ENCODE results near the gene AP2B1. TPM values are rescaled to one million over a fixed set of nuclear protein-coding genes. Genes with fewer than 3 reads are reported as not detected.

Gene AP2B1
- total RNA-seq, 1 donor from 2014 or later = 129 TPM

GRCh38 chr17:35548208-35548810 is 38.8 kb upstream of the AP2B1 start:
- Mint-ChIP-seq H3K27me3 (peaks cover 4% of the 10 kb centered on the region), H3K9me3 (no peaks in the 10 kb centered on the region), H3K4me3 (no peak overlapping the region), H3K36me3 (ENCODE audit: low read depth) (no peaks in the 10 kb centered on the region), H3K4me1 (peaks cover 15% of the 10 kb centered on the region), H3K27ac (no peak overlapping the region)
- TF ChIP-seq, protein P1, sequence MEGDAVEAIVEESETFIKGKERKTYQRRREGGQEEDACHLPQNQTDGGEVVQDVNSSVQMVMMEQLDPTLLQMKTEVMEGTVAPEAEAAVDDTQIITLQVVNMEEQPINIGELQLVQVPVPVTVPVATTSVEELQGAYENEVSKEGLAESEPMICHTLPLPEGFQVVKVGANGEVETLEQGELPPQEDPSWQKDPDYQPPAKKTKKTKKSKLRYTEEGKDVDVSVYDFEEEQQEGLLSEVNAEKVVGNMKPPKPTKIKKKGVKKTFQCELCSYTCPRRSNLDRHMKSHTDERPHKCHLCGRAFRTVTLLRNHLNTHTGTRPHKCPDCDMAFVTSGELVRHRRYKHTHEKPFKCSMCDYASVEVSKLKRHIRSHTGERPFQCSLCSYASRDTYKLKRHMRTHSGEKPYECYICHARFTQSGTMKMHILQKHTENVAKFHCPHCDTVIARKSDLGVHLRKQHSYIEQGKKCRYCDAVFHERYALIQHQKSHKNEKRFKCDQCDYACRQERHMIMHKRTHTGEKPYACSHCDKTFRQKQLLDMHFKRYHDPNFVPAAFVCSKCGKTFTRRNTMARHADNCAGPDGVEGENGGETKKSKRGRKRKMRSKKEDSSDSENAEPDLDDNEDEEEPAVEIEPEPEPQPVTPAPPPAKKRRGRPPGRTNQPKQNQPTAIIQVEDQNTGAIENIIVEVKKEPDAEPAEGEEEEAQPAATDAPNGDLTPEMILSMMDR (IDR thresholded peaks at IDR 0.05) = no peak
- ATAC-seq (ENCODE audit: low read depth) (no peak), DNase-seq (no peak)
- CTCF ChIA-PET = interaction anchor here (1.9 kb wide), 1 partner anchor 9 kb away, joined by 6 read pairs; no protein-coding TSS in a partner anchor
- intact Hi-C loops (cut with micrococcal nuclease) = no loop called here
- POLR2A ChIA-PET = no interaction called here

- Mint-ChIP-seq H3K4me1 (peaks cover 8% of the 10 kb centered on the region), H3K4me3 (no peak overlapping the region), H3K9me3 (no peaks in the 10 kb centered on the region), H3K36me3 (ENCODE audit: low read depth) (no peaks in the 10 kb centered on the region), H3K27ac (no peak overlapping the region), H3K27me3 (peaks cover 4% of the 10 kb centered on the region)
- intact Hi-C loops (cut with micrococcal nuclease) = no loop called here
- CTCF ChIA-PET = interaction anchor here (1.0 to 1.9 kb wide), 2 partner anchors 10 kb away, joined by 4 to 6 read pairs; no protein-coding TSS in a partner anchor
- TF ChIP-seq, protein P1 (IDR thresholded peaks at IDR 0.05) = no peak
- POLR2A ChIA-PET = no interaction called here
- DNase-seq (no peak), ATAC-seq (ENCODE audit: low read depth) (no peak)
These were observed 38.1 kb upstream of the AP2B1 start for GRCh38 chr17:35548978-35549377.

DNA sequence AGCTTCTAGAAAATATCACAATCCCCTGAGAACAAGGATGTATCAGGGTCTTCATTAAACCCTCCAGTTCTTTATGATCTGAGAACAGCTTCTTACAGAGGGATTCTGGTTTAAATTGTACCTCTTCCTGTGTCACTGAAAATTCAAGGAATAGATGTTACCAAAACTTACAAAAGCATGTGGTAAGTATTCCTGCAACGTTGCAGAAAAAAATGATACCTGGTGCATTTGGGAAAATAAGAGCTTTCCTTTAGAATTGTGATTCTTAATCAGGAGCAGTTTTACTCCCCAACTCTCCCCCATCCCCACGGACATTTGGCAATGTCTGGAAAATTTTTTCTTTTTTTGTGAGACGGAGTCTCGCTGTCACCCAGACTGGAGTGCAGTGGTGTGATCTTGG is 33.8 kb upstream of the AP2B1 start:
- DNase-seq (no peak), ATAC-seq (ENCODE audit: low read depth) (no peak)
- Mint-ChIP-seq H3K27me3 (peaks cover 11% of the 10 kb centered on the region), H3K36me3 (ENCODE audit: low read depth) (no peaks in the 10 kb centered on the region), H3K4me3 (no peak overlapping the region), H3K4me1 (no peaks in the 10 kb centered on the region), H3K9me3 (no peaks in the 10 kb centered on the region), H3K27ac (no peak overlapping the region)
- intact Hi-C loops (cut with micrococcal nuclease) = no loop called here
- POLR2A ChIA-PET = no interaction called here
- TF ChIP-seq, protein P1 (IDR thresholded peaks at IDR 0.05) = no peak
- CTCF ChIA-PET = no interaction called here

DNA sequence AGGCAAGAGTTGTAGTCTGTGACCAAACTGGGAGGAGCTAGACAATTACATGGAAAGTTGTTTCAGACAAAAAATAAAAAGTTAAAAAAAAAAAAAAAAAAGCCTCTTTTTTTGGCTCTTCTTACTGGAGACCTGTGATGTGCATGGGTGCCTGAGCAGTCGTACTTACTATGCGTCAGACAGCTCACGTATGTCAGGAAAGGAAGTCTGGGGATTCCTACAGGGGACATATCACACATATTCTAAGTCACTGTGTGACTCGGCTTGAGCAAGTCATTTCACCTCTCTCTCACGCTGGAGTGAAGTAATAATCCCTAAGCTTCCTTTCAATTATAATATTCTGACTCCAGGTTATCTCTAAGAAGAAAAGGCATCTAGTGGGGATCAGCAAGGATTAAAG is 32.5 kb upstream of the AP2B1 start:
- no peaks in the 10 kb centered on the region for H3K9me3 Mint-ChIP-seq
- ATAC-seq (ENCODE audit: low read depth) = no peak
- H3K27me3 Mint-ChIP-seq = peaks cover 20% of the 10 kb centered on the region
- no peak overlapping the region for H3K4me3 Mint-ChIP-seq
- H3K36me3 Mint-ChIP-seq (ENCODE audit: low read depth) = no peaks in the 10 kb centered on the region
- H3K4me1 Mint-ChIP-seq = no peaks in the 10 kb centered on the region
- TF ChIP-seq, protein P1 (IDR thresholded peaks at IDR 0.05) = no peak
- POLR2A ChIA-PET = interaction anchor here (0.6 kb wide), 1 partner anchor 175 kb away, joined by 3 read pairs; no protein-coding TSS in a partner anchor
- no peak overlapping the region for H3K27ac Mint-ChIP-seq
- CTCF ChIA-PET = no interaction called here
- DNase-seq = no peak
- intact Hi-C loops (cut with micrococcal nuclease) = no loop called here

DNA sequence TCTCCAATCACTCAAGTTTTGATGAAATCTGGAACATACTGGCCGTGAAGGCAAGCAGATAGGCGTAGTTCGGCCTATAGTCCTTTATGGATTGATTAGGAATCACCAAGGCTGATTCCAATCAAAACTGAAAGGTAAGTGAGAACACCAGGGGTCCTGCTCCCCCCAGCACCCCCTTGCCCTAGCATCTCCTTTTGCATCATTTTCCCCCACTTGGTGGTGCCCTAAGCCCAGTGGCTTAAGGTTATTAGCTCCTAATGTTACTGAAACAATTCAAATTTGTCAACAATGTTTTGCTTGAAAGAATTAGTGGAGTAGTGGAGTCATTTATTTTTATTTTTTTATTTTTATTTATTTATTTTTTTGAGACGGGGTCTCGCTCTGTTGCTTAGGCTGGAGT is 31.4 kb upstream of the AP2B1 start:
- ChIA-PET POLR2A (no interaction called here), CTCF (no interaction called here)
- DNase-seq (no peak), ATAC-seq (ENCODE audit: low read depth) (no peak)
- Mint-ChIP-seq H3K27ac (no peak overlapping the region), H3K27me3 (peaks cover 24% of the 10 kb centered on the region), H3K4me3 (no peak overlapping the region), H3K9me3 (no peaks in the 10 kb centered on the region), H3K4me1 (no peaks in the 10 kb centered on the region), H3K36me3 (ENCODE audit: low read depth) (no peaks in the 10 kb centered on the region)
- intact Hi-C loops (cut with micrococcal nuclease) = no loop called here
- TF ChIP-seq, protein P1 (IDR thresholded peaks at IDR 0.05) = no peak

Measured in activated B cell treated with CpG ODN at 0.5 μM for 24 hours (primary cell).